ENCODE measurements around the gene PARP3. TPM values are rescaled to one million over a fixed set of nuclear protein-coding genes. Genes with fewer than 3 reads are reported as not detected.

PARP3 gene
- total RNA-seq, 1 donor from 2014 or later, result 22.5 TPM

GRCh38 chr3:51933471-51934138 is 8.6 kb upstream of the PARP3 start:
- no peak for DNase-seq (ENCODE audit: low read depth)
- Histone ChIP-seq H3K27me3 (ENCODE audit: control insufficient read depth, insufficient read depth, low read length) (no peaks in the 10 kb centered on the region), H3K36me3 (ENCODE audit: control insufficient read depth, insufficient read depth, low read length) (peaks cover 8% of the 10 kb centered on the region), H3K4me3 (ENCODE audit: low read depth, low read length) (no peak overlapping the region)
- no peak for TF ChIP-seq CTCF (IDR thresholded peaks at IDR 0.05; ENCODE audit: insufficient read depth, low read length, poor library complexity, severe bottlenecking)

DNA sequence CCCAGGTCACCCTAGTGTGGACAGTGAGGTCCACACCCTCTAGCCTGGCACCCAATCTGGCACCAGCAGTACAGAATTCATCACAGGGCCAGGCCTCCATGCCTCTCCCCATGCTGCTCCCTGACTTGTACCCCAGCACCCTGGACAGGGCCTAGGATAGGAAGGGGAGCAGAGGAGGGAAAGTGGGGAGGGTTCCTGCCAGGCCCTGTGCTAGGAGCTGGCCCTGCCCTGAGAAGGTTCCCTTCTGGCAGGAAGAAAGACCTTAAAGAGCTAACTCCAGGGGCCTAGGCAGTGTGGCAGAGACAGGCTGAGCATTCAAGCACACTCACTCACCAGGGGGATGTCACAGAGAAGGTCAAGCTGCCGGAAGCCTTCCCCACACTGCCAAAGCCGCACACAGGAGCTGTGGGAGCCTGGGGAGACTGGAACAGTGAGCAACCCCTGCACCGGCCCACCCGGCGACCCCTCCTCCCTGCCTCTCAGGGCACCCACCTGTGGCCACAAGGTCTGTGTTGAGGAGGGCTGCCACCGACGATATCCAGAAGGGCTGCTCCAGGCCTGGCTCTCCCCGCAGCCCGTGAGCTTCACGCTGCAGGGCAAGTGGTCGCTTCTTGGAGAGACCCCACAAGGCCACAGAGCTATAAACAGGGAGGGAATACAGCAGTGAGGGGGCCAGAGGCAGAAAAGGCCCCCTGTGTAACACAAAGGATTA is 7.9 kb upstream of the PARP3 start:
- DNase-seq (ENCODE audit: low read depth), result no peak
- no peaks in the 10 kb centered on the region for H3K27me3 ChIP-seq (ENCODE audit: control insufficient read depth, insufficient read depth, low read length)
- no peak for TF ChIP-seq CTCF (IDR thresholded peaks at IDR 0.05; ENCODE audit: insufficient read depth, low read length, poor library complexity, severe bottlenecking)
- peaks cover 8% of the 10 kb centered on the region for H3K36me3 ChIP-seq (ENCODE audit: control insufficient read depth, insufficient read depth, low read length)
- H3K4me3 ChIP-seq (ENCODE audit: low read depth, low read length), result no peak overlapping the region

DNA sequence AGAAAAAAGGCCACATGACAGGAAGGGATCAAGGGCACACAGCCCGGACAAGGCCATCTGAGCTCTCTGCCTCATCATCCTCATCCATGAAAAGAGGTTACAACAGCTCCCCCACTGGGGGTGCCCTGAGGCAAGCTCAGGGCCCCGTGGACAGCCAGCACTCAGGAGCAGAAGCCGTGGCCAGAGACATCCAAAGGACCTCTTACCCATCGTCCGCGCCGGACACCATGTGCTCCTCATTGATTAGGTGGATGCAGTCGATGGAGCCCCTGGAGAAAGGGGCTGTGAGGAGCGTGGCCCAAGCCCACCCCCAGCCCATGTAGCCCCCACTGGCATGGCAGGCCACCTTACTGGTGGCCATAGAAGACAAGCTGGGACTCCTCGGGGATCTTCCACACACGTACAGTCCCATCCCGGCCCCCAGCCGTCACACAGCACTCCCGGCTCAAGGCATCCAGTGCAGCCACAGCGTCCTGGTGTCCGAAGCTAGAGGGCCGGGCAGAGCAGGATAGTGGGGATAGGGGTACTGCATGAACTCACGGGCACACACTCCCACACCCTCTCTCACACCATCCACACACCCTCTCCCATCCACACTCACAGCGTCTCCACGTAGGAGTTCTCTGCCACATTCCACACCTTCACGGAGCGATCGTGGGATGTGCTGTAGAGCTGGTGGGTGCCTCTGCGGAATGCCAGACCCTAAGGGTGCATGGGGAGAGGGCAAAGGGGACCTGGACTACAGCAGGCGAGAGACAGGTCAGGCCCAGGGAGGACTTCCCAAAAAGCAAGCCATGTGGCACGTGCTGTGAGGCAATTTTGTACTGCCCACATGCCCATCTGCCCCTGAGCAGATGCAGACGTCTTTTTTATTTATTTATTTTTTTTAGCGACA is 6.9 kb upstream of the PARP3 start:
- H3K27me3 ChIP-seq (ENCODE audit: control insufficient read depth, insufficient read depth, low read length), result no peaks in the 10 kb centered on the region
- no peak for DNase-seq (ENCODE audit: low read depth)
- TF ChIP-seq CTCF (IDR thresholded peaks at IDR 0.05; ENCODE audit: insufficient read depth, low read length, poor library complexity, severe bottlenecking), result no peak
- peaks cover 8% of the 10 kb centered on the region for H3K36me3 ChIP-seq (ENCODE audit: control insufficient read depth, insufficient read depth, low read length)
- H3K4me3 ChIP-seq (ENCODE audit: low read depth, low read length), result no peak overlapping the region

- TF ChIP-seq CTCF (IDR thresholded peaks at IDR 0.05; ENCODE audit: insufficient read depth, low read length, poor library complexity, severe bottlenecking), result no peak
- DNase-seq (ENCODE audit: low read depth), result no peak
- Histone ChIP-seq H3K27me3 (ENCODE audit: control insufficient read depth, insufficient read depth, low read length) (no peaks in the 10 kb centered on the region), H3K36me3 (ENCODE audit: control insufficient read depth, insufficient read depth, low read length) (peaks cover 8% of the 10 kb centered on the region), H3K4me3 (ENCODE audit: low read depth, low read length) (no peak overlapping the region)
Measured at GRCh38 chr3:51935886-51936755, 6.0 kb upstream of the PARP3 start.

GRCh38 chr3:51937014-51937413 is 5.1 kb upstream of the PARP3 start:
- Histone ChIP-seq H3K36me3 (ENCODE audit: control insufficient read depth, insufficient read depth, low read length) (peaks cover 8% of the 10 kb centered on the region), H3K4me3 (ENCODE audit: low read depth, low read length) (no peak overlapping the region), H3K27me3 (ENCODE audit: control insufficient read depth, insufficient read depth, low read length) (no peaks in the 10 kb centered on the region)
- no peak for TF ChIP-seq CTCF (IDR thresholded peaks at IDR 0.05; ENCODE audit: insufficient read depth, low read length, poor library complexity, severe bottlenecking)
- no peak for DNase-seq (ENCODE audit: low read depth)

Measured in kidney epithelial cell (primary cell).